HepG2 (cell line): Measurements from ENCODE around the gene ZCWPW2. TPM values are rescaled to one million over a fixed set of nuclear protein-coding genes. Genes with fewer than 3 reads are reported as not detected.

Experiments
- CSRNP2 ChIP-seq: sonication (generic); formaldehyde crosslinking; conservative IDR thresholded peaks from 2 replicates; pipeline ENCODE4 v1.8.0; 2022; ENCODE audit warnings: low read depth, missing genetic modification reagents
- FOXJ3 ChIP-seq: sonication (generic); formaldehyde crosslinking; IDR thresholded peaks from 2 replicates; pipeline ENCODE4 v1.4.0; 2020; ENCODE audit warnings: missing genetic modification reagents, mild to moderate bottlenecking, borderline replicate concordance
- HNF1A ChIP-seq, 2 experiments: sonication (generic) in 1 of 2; formaldehyde crosslinking in 1 of 2; IDR thresholded peaks; 2 replicates each; pipeline versions ENCODE4 v1.4.0 to v1.6.1; 2016 to 2020; ENCODE audit warnings: borderline replicate concordance in 1 of 2, low read depth in 1 of 2, mild to moderate bottlenecking in 1 of 2, missing genetic modification reagents in 1 of 2
- NFATC3 ChIP-seq: sonication (generic); formaldehyde crosslinking; IDR thresholded peaks from 2 replicates; pipeline ENCODE4 v1.5.1; 2020; ENCODE audit warnings: mild to moderate bottlenecking, missing genetic modification reagents
- PRMT3 ChIP-seq: sonication (generic); formaldehyde crosslinking; IDR thresholded peaks from 2 replicates; pipeline ENCODE4 v1.8.1; 2022; ENCODE audit warnings: low read depth, mild to moderate bottlenecking, moderate library complexity, missing genetic modification reagents, borderline replicate concordance
- RXRB ChIP-seq: IDR thresholded peaks from 2 replicates; pipeline ENCODE4 v1.6.1; 2016; ENCODE audit warnings: borderline replicate concordance, missing genetic modification reagents, missing compliant biosample characterization
- SCMH1 ChIP-seq: sonication (generic); formaldehyde crosslinking; IDR thresholded peaks from 2 replicates; pipeline ENCODE4 v1.9.0; 2021; ENCODE audit warnings: missing genetic modification reagents, mild to moderate bottlenecking, borderline replicate concordance
- SYNCRIP ChIP-seq: fragments of 200-400 bp; formaldehyde crosslinking; IDR thresholded peaks from 2 replicates; pipeline ENCODE4 v1.6.1; 2018; ENCODE audit warnings: mild to moderate bottlenecking, low read depth, low read length; ENCODE audit not compliant: insufficient read depth
- TBX3 ChIP-seq: fragments of 450-650 bp; IDR thresholded peaks from 2 replicates; pipeline ENCODE4 v1.6.1; 2017; ENCODE audit warnings: antibody characterized with exemption, mild to moderate bottlenecking, inconsistent platforms, borderline replicate concordance
- TGIF2 ChIP-seq: IDR thresholded peaks from 2 replicates; pipeline ENCODE4 v1.6.1; 2016; ENCODE audit warnings: control low read depth, missing compliant biosample characterization
- ZNF3 ChIP-seq: IDR thresholded peaks from 2 replicates; pipeline ENCODE4 v1.7.0; 2017; ENCODE audit warnings: inconsistent platforms
- ZNF773 ChIP-seq: sonication (generic); formaldehyde crosslinking; IDR thresholded peaks from 2 replicates; pipeline ENCODE4 v1.4.0; 2020; ENCODE audit warnings: missing genetic modification reagents, borderline replicate concordance
- ZNF83 ChIP-seq: sonication (generic); formaldehyde crosslinking; IDR thresholded peaks from 2 replicates; pipeline ENCODE4 v1.4.0; 2020; ENCODE audit warnings: missing genetic modification reagents, mild to moderate bottlenecking, borderline replicate concordance
- polyA plus RNA-seq, 8 experiments: library from polyadenylated mRNA; depleted of rRNA in 3 of 8; stranded (reverse) in 7 of 8; unstranded in 1 of 8; fragments of >200 nt; fragmentation: Illumina TruSeq in 4 of 8; extraction: Trizol in 4 of 8; gene quantifications; 2 replicates each; pipeline versions ENCODE4 v1.2.1 to v1.2.3, GENCODE V29; 2011 to 2016; ENCODE audit warnings: low read depth in 4 of 8, missing spikeins in 1 of 8, mixed read lengths in 1 of 8; ENCODE audit not compliant: insufficient read depth in 1 of 8
- total RNA-seq, 5 experiments: library from RNA; depleted of rRNA; stranded (reverse); fragments of >200 nt; fragmentation: Illumina TruSeq; extraction: Trizol; gene quantifications; 2 replicates each; pipeline ENCODE4 v1.2.3, GENCODE V29; 2016; ENCODE audit warnings: low read depth in 1 of 5
- TF ChIP-seq, protein P1 (sequence below): sonication (generic); formaldehyde crosslinking; IDR thresholded peaks from 2 replicates; pipeline ENCODE4 v1.4.0; 2020; ENCODE audit warnings: missing genetic modification reagents
- TF ChIP-seq, protein P2 (sequence below): sonication (generic); formaldehyde crosslinking; IDR thresholded peaks from 2 replicates; pipeline ENCODE4; 2020; ENCODE audit warnings: missing genetic modification reagents, mild to moderate bottlenecking, borderline replicate concordance

Gene ZCWPW2
- total and polyA plus RNA-seq, 2 of the 13 experiments (the other 11 are each of a cell fraction or from before 2014, with no cell fraction given): 0.17 to 0.53 TPM

- TF ChIP-seq, protein P1, sequence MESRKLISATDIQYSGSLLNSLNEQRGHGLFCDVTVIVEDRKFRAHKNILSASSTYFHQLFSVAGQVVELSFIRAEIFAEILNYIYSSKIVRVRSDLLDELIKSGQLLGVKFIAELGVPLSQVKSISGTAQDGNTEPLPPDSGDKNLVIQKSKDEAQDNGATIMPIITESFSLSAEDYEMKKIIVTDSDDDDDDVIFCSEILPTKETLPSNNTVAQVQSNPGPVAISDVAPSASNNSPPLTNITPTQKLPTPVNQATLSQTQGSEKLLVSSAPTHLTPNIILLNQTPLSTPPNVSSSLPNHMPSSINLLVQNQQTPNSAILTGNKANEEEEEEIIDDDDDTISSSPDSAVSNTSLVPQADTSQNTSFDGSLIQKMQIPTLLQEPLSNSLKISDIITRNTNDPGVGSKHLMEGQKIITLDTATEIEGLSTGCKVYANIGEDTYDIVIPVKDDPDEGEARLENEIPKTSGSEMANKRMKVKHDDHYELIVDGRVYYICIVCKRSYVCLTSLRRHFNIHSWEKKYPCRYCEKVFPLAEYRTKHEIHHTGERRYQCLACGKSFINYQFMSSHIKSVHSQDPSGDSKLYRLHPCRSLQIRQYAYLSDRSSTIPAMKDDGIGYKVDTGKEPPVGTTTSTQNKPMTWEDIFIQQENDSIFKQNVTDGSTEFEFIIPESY: no peak
- TF ChIP-seq ZNF773 (peak; percentile 33; the same call in 1 of the 2 replicates), ZNF83 (0 out of 2 replicates have a peak, but pooled peaks have one; percentile 52), TBX3 (peak; percentile 45; the same call in 1 of the 2 replicates), NFATC3 (CRISPR knock-in tag) (no peak), CSRNP2 (no peak), SYNCRIP (no peak), FOXJ3 (CRISPR knock-in tag) (peak; percentile 79; the same call in 1 of the 2 replicates), PRMT3 (CRISPR knock-in tag) (no peak), SCMH1 (CRISPR knock-in tag) (no peak), HNF1A (IDR thresholded peaks at IDR 0.05; ENCODE audit: low read depth) (no peak), HNF1A (CRISPR knock-in tag; IDR thresholded peaks at IDR 0.05; ENCODE audit: borderline replicate concordance) (peak; percentile 84), ZNF3 (no peak), TGIF2 (CRISPR knock-in tag) (no peak), RXRB (no peak; the same call in 1 of the 2 replicates)
- TF ChIP-seq, protein P2, sequence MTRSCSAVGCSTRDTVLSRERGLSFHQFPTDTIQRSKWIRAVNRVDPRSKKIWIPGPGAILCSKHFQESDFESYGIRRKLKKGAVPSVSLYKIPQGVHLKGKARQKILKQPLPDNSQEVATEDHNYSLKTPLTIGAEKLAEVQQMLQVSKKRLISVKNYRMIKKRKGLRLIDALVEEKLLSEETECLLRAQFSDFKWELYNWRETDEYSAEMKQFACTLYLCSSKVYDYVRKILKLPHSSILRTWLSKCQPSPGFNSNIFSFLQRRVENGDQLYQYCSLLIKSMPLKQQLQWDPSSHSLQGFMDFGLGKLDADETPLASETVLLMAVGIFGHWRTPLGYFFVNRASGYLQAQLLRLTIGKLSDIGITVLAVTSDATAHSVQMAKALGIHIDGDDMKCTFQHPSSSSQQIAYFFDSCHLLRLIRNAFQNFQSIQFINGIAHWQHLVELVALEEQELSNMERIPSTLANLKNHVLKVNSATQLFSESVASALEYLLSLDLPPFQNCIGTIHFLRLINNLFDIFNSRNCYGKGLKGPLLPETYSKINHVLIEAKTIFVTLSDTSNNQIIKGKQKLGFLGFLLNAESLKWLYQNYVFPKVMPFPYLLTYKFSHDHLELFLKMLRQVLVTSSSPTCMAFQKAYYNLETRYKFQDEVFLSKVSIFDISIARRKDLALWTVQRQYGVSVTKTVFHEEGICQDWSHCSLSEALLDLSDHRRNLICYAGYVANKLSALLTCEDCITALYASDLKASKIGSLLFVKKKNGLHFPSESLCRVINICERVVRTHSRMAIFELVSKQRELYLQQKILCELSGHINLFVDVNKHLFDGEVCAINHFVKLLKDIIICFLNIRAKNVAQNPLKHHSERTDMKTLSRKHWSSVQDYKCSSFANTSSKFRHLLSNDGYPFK (CRISPR knock-in tag): peak; percentile 88; the same call in 1 of the 2 replicates
These were observed at the start of gene ZCWPW2, which contains the start of gene AZI2 (continued) for GRCh38 chr3:28348629-28349468.
